WERI-Rb-1 (cell line): ENCODE measurements around the gene TAF7.

Source experiments
- DNase-seq: peaks from one replicate; pipeline ENCODE4 v3.0.0-alpha.2; 2020
- H3K27ac ChIP-seq: fragments of 250-450 bp; sonication (Bioruptor Pico); 2 replicates; pipeline ENCODE4 v1.5.1; 2020; ENCODE audit warnings: mild to moderate bottlenecking, moderate library complexity
- H3K27me3 ChIP-seq: fragments of 250-450 bp; sonication (Bioruptor Pico); 2 replicates; pipeline ENCODE4 v1.5.1; 2021; ENCODE audit warnings: mild to moderate bottlenecking, low read depth, moderate library complexity; ENCODE audit not compliant: insufficient read depth, severe bottlenecking
- H3K36me3 ChIP-seq: fragments of 250-450 bp; sonication (Bioruptor Pico); 2 replicates; pipeline ENCODE4 v1.5.1; 2020; ENCODE audit warnings: mild to moderate bottlenecking, moderate library complexity
- H3K4me3 ChIP-seq: 2 replicates; pipeline ENCODE4 v1.5.1; 2011; ENCODE audit warnings: low read depth, mild to moderate bottlenecking, control low read depth, low read length
- H3K9me3 ChIP-seq: fragments of 250-450 bp; sonication (Bioruptor Pico); 2 replicates; pipeline ENCODE4 v1.5.1; 2021; ENCODE audit warnings: mild to moderate bottlenecking, moderate library complexity; ENCODE audit not compliant: severe bottlenecking
- TF ChIP-seq, protein P1 (sequence below): IDR thresholded peaks from 2 replicates; pipeline ENCODE4 v1.5.1; 2011; ENCODE audit warnings: low read depth, mild to moderate bottlenecking, control low read depth, inconsistent platforms, low read length

The TAF7 gene

DNA sequence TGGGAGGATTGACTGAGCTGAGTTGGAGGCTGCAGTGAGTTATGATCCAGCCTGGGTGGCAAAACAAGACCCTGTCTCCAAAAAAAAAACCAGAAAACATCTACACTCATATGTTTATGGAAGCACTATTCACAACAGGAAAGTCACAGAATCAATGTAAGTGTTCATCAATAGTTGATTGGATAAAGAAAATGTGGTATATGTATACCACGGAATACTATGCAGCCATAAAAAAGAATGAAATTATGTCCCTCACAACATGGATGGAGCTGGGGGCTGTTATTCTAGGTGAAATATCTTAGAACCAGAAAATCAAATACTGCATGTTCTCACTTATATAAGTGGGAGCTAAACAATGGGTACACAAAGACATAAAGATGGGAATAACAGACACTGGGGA lies 14.0 kb downstream of the TAF7 start:
- Histone ChIP-seq H3K27me3 (no peaks in the 10 kb centered on the region), H3K36me3 (no peaks in the 10 kb centered on the region), H3K9me3 (peaks cover 2% of the 10 kb centered on the region), H3K4me3 (no peak overlapping the region), H3K27ac (no peak overlapping the region)
- TF ChIP-seq, protein P1, sequence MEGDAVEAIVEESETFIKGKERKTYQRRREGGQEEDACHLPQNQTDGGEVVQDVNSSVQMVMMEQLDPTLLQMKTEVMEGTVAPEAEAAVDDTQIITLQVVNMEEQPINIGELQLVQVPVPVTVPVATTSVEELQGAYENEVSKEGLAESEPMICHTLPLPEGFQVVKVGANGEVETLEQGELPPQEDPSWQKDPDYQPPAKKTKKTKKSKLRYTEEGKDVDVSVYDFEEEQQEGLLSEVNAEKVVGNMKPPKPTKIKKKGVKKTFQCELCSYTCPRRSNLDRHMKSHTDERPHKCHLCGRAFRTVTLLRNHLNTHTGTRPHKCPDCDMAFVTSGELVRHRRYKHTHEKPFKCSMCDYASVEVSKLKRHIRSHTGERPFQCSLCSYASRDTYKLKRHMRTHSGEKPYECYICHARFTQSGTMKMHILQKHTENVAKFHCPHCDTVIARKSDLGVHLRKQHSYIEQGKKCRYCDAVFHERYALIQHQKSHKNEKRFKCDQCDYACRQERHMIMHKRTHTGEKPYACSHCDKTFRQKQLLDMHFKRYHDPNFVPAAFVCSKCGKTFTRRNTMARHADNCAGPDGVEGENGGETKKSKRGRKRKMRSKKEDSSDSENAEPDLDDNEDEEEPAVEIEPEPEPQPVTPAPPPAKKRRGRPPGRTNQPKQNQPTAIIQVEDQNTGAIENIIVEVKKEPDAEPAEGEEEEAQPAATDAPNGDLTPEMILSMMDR, result no peak
- no peak for DNase-seq

DNA sequence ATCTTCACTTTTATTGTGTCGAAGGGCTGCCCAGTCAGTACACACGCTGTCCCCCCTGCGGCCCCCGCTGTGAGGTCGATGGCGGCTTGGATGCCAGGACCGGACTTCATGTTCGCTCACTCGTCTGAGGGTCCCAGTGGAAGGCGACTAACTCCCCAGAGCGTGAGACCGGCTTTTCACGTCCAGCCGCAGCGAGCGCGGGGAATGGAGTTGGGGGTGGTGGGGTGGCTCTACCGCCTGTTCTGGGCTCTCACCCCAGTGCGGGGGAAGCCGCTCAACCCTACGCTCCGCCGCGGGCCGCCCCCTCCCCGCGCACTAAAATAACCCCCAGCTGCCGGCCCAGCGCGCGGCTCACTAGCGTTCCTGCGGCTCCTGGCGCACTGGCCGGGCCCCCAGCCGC lies 16.8 kb downstream of the TAF7 start, which contains the start of gene SLC25A2:
Gene SLC25A2 (minus strand): TSS at position 294 of the 400 bp plus-strand sequence. CDS start 184 bp downstream, at position 110.
- DNase-seq, result no peak
- H3K9me3 ChIP-seq, result peaks cover 2% of the 10 kb centered on the region
- H3K27me3 ChIP-seq, result no peaks in the 10 kb centered on the region
- no peak within 1 kb of the TSS for H3K27ac ChIP-seq
- no peaks in the 10 kb centered on the region for H3K36me3 ChIP-seq
- no peak within 1 kb of the TSS for H3K4me3 ChIP-seq
- TF ChIP-seq, protein P1, result no peak

DNA sequence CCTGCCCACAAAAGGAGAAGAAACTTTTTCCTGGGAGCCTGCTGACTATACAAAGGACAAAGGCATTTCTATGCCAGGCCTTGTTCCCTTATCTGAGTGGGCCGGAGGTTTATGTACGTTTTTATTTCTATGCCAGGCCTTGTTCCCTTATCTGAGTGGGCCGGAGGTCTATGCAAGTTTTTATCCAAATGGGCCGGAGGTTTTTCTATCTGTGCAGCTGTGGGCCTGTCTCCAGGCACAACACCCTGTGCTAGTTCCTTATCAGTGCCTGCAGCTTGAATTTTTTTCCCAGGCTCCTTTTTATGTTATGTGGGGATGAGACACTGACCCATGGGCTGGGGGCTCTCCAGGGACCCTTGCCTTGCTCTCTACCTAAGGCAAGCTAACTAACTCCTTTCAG lies 22.2 kb downstream of the TAF7 start:
- no peak overlapping the region for H3K4me3 ChIP-seq
- no peaks in the 10 kb centered on the region for H3K27me3 ChIP-seq
- H3K36me3 ChIP-seq, result no peaks in the 10 kb centered on the region
- H3K27ac ChIP-seq, result no peak overlapping the region
- no peak for DNase-seq
- H3K9me3 ChIP-seq, result no peaks in the 10 kb centered on the region
- TF ChIP-seq, protein P1, result no peak

DNA sequence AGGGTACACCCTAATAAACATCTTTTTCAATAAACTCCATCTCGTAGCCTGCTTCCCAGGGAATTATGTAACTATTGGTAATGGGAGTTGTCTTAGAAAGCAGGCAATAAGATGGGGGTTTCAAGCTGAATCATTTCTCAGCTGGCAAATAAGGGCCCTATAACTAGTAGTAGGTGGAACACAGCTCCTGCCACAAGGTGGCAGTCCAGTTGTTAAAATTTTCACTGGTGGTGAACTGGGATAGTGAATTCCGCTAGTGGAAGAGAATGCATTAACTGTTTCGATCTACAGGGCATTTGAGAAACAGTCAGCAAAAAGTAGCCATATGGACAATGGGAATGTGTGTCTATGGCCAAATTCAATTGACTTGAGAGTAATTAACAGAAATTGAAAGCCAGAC lies 47.7 kb downstream of the TAF7 start:
- H3K9me3 ChIP-seq, result peaks cover 17% of the 10 kb centered on the region
- no peak overlapping the region for H3K4me3 ChIP-seq
- H3K36me3 ChIP-seq, result no peaks in the 10 kb centered on the region
- TF ChIP-seq, protein P1, result peak; percentile 60
- no peak overlapping the region for H3K27ac ChIP-seq
- peak; percentile 41 for DNase-seq
- H3K27me3 ChIP-seq, result no peaks in the 10 kb centered on the region

DNA sequence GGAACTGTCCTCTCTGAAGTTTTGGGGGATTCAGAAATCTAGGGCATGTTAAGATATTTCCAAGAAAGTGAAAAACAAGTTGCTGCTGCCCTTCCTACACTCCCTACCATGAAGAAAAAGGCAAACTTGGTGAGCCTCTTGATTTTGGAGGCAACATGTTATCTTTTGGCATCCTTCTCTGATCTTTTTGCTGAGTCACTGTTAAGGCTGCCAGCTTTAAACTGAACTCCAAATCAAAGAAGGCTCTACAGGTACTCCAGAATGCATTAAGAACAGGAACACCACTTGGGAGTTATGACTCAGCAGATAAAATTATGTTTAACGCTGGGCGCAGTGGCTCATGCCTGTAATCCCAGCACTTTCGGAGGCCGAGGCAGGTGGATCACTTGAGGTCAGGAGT lies 51.4 kb downstream of the TAF7 start:
- no peak for DNase-seq
- no peaks in the 10 kb centered on the region for H3K36me3 ChIP-seq
- no peaks in the 10 kb centered on the region for H3K27me3 ChIP-seq
- H3K4me3 ChIP-seq, result no peak overlapping the region
- TF ChIP-seq, protein P1, result no peak
- peaks cover 37% of the 10 kb centered on the region for H3K9me3 ChIP-seq
- H3K27ac ChIP-seq, result no peak overlapping the region
